Cerebellar nuclear complex (tissue), 1 donor: ENCODE results near the gene PRIM2.
"Not testable (repeated sequence)": the region's sequence is repeated elsewhere in the genome, so short reads cannot be mapped to it uniquely, and the experiment has no call there.

Experiments used
- DNase-seq, 2 experiments: peaks; one replicate each; lab custom pipeline; 2025; lab: John Stamatoyannopoulos, UW

The PRIM2 gene

DNA sequence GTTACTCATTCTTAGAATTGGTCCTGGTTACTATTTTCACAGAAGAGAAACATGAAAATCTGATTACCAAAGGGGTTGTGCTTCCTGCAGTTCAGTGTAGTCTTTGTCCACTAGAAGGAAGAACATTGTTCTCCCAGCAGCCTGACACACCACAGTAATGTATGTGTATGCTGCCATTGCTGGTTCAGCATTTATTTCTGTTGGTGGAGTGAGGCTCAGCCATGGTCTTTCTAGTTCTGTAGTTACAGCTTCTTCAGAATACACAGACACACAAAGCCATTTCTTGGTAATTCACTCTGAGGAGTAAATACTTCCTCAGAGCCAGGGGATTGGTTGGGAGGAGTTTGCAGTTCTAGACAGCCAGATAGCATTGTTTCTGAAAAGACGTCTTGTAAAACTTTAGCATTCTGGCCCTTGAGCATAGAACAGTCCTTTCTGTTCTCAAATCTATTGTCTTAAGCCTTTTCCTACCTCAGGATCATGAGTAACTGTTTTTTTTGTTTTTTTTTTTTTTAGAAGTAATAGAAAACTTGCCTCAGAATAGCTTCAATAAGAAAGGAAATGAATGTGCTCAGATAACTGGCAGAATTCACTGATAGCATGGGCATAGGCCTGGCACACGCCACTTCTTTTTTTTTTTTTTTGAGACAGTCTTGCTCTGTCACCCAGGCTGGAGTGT is 128.5 kb downstream of the PRIM2 start:
- not testable (repeated sequence) for DNase-seq

DNA sequence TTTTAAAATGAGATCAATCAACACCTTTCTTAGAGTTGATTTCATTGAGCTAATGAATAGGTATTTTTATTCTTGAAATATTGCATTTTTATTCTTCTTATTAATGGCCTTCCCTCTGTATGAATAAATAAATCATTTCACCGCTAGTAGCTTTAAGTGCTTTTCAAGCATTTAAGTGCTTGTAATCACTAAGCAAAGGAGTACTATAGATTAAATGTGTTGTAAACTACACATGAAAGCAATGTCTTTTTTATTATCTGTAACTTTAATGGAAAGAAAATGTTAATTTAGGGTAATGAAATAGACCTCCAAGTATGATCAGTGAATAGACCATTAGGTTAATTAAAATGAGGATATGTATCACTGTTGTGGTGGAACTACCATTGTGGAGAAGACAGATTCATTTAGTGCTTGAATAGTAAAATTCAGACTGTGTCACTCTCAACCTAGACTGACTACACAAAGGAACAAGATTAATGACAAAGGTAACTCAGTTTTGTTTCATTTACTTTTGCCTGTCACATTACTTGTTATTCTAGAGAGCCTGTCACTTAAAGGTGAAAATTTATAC is 132.2 kb downstream of the PRIM2 start:
- DNase-seq = not testable (repeated sequence)

DNA sequence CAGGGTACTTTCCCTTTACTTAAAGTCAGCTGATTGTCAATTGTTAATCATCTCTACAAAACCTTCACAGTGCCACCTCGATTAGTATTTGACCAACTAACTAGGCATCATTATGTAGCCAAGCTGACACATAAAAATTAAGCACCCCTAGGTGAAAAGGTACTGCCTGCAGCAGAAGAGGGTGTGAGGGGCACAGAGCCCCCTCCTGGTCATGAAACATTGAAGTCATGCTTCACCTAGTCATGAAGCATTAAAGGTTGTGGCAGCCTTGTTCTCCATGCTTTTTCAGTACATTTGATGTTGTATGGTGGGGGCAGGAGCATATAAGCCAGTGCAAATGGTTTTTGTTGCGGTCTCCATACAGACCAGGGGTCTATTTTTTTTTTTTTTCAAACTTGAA is 142.4 kb downstream of the PRIM2 start:
- DNase-seq = not testable (repeated sequence)

DNA sequence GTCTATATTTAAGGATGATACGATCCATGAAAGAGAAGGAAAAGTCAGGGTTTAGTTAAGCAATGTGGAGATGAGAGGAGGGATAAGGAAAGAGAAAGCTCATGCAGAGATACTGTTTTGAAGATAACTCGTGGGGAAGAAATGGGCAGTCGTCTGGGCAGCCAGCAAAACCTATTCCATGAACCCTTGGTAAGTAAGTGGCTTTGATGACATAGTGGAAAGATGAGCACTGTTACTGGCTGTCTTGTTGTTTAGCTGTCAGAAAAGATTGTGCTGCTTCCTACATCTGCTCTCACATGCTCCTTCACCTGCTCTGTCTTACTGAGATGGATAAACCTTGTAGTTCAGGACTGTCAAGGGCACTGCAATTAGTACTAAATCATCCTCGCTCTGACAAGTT is 143.6 kb downstream of the PRIM2 start:
- DNase-seq = not testable (repeated sequence)

DNA sequence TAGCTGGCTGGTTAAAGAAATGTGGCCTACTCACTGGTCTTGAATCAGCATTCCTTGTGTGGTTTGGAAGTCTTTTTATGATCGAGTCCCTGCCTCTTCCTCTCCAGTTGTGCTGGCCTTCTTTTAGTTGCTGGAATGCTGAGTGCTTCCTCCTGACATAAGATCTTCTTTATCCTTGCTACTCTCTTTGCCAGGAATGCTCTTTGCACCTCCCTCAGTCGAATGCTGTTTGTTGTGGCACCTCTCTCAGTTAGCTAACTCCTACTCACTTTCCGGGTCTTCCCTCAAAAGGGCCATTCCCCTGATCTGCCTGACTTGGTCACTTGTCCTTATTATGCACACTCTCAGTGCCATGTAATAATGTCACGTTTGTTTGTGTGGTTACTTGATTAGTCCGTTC is 146.4 kb downstream of the PRIM2 start:
- DNase-seq = not testable (repeated sequence)

DNA sequence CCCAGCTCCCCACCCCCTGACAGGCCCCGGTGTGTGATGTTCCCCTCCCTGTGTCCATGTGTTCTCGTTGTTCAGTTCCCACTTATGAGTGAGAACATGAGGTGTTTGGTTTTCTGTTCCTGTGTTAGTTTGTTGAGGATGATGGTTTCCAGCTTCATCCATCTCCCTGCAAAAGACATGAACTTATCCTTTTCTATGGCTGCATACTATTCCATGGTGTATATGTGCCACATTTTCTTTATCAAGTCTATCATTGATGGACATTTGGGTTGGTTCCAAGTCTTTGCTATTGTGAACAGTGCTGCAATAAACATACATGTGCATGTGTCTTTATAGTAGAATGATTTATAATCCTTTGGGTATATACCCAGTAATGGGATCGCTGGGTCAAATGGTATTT is 148.5 kb downstream of the PRIM2 start:
- not testable (repeated sequence) for DNase-seq

- no peak for DNase-seq
Measured at GRCh38 chr6:57469072-57469471, 151.6 kb downstream of the PRIM2 start.

GRCh38 chr6:57470148-57470547 is 152.7 kb downstream of the PRIM2 start:
- DNase-seq = not testable (repeated sequence)

DNA sequence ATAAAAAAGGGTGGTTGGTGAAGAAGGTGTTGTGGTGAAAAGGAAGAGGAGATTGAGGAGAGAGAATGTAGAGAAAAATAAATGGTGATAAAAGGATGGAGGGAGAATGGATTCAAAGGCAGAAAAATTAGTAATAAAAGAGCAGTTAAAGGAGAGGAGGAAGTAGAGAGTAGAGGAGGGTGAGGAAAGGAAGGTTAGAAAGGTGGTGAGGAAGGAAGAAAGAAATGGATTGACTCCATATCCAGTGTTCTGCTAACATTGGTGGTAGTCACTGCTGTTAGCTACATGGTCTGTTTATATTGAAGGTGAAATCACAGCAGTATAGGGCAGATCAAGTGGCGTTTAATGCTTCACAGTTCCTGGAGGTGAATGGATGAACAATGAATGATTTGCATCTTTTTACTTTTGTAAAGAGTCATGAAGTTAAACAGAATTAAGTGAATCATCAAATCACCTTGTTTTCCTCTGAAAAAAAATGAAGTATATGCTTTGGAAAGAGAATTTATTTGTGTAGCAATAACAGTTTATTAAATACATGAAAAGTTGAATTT is 154.0 kb downstream of the PRIM2 start:
- DNase-seq = not testable (repeated sequence)

GRCh38 chr6:57472861-57473362 is 155.5 kb downstream of the PRIM2 start:
- not testable (repeated sequence) for DNase-seq

- DNase-seq = not testable (repeated sequence)
Measured at GRCh38 chr6:57474862-57475475, 157.5 kb downstream of the PRIM2 start.

GRCh38 chr6:57475656-57476055 is 158.2 kb downstream of the PRIM2 start:
- not testable (repeated sequence) for DNase-seq

GRCh38 chr6:57480194-57480593 is 162.8 kb downstream of the PRIM2 start:
- not testable (repeated sequence) for DNase-seq

- DNase-seq = not testable (repeated sequence)
Measured at GRCh38 chr6:57481121-57481520, 163.7 kb downstream of the PRIM2 start.

DNA sequence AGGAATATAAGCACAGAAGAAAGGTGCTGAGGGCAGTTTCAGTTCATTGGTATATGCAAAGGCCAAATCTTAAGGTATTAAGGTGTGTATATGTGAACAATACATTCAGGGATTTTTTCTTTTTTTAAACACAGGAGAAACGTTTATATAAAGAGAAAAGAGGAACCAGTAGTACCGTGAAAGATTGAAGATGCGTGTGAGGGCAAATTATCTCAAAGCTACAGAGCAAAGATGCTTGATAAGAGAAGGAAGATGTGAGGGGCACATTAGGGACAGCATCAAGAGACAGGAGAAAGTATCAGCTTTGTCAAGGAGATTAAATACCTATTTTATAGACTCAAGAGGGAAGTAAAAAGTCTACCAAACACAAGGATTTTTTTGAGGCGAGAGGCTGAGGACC is 165.0 kb downstream of the PRIM2 start:
- DNase-seq = not testable (repeated sequence)

DNA sequence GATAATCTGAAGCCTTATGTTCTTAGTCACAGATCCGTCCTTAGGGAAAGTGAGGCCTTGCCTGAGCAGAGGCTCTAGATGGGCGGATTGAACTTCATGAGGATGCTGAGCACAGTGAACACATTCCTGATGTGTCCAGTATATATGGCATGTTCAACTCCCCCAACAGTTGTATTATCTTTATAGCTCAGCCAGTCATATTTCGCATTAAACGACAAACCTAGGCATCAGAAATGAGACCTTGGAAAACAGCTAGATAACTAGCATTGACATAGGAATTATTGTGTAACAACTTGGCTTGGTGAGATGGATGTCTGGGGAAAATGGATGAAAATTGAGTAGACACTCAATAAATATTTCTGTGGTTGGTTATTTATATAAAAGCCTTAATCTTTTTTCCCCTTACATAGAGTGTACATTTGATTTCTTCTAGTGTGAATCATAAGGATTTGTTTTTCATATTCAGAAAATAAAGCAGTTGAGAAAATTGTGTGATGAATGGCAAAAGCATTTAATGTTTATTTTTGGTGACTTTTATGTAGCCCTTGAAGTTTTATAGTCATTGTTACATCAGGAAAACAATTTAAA is 169.2 kb downstream of the PRIM2 start:
- not testable (repeated sequence) for DNase-seq

GRCh38 chr6:57488551-57488950 is 171.1 kb downstream of the PRIM2 start:
- DNase-seq = not testable (repeated sequence)

DNA sequence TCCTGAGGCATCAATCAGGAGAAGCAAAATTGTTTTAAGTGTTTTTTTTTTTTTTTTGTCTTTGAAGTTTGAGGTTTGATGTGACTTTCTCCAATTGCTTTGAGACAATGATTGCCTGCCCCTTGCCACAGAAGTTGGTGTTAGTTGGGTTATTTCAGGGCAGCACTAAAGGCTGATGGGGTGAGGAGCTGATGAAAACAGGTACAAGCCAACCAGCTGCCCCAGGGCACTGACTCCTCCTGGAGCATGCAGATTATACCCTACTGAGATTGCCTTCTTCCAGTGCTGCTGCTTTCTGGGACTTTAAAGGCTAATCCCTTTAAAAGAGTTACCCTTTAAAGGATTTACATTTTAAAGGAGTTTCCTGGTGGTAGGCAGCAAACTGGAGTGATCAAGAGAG is 172.5 kb downstream of the PRIM2 start:
- DNase-seq = not testable (repeated sequence)

DNA sequence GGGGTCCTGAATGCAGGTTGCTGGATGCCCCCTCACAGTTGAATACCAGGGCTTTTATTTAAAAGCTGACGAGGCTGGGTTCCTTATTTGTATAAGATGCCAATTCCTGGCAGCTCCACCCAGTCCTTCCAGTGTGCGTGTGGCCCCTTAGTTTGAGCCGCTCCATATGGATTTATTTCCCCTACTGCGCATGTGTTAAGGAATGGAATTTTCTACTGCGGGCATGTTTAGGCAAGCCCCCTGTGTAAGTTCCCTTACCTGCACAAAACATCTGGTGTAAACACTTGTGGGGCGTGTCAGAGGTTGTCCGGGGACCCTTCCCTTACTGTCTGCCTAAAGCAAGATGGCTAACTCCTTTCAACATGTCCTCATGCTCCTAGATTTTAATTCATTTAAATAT is 174.4 kb downstream of the PRIM2 start:
- DNase-seq = not testable (repeated sequence)

- not testable (repeated sequence) for DNase-seq
Measured at GRCh38 chr6:57496251-57496650, 178.8 kb downstream of the PRIM2 start.

GRCh38 chr6:57500368-57501021 is 183.1 kb downstream of the PRIM2 start:
- DNase-seq = not testable (repeated sequence)

DNA sequence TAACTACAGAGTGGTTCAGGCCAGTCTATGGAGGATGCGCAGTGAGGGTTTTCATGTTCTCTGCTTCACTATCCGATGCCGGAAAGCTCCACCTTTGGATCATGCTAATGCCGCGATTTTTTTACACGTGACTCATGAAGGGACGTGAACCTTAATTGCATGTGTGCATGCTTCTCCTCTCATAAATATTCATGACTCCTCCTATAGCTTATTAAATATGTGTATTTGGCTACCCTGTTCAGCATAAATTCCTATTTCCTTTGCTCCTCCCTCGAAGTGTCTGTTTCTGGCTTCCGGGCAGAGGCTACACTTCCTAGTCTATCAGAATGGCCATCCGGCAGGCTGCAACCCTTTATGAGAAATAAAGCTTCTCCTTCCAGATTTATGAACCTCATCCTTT is 185.0 kb downstream of the PRIM2 start:
- not testable (repeated sequence) for DNase-seq
